ENCODE measurements around the gene TERB1.

The TERB1 gene

GRCh38 chr16:66832661-66833305 is 31.4 kb upstream of the TERB1 start:
- Histone ChIP-seq H3K79me2 (ENCODE audit: control insufficient read depth, insufficient read depth, low read length) (peaks cover 22% of the 10 kb centered on the region), H2BK120ac (ENCODE audit: low read depth, low read length) (no peak overlapping the region), H3K27ac (ENCODE audit: low read depth, low read length) (no peak overlapping the region), H3K56ac (ENCODE audit: low read length) (no peak overlapping the region), H2BK15ac (replicated peaks; ENCODE audit: low read depth) (no peak overlapping the region), H4K5ac (ENCODE audit: low read length) (no peak overlapping the region), H3K9ac (ENCODE audit: low read length) (no peak overlapping the region), H3K4ac (ENCODE audit: low read depth, low read length) (no peak overlapping the region), H3K23ac (ENCODE audit: low read length) (no peak overlapping the region), H3K79me1 (ENCODE audit: low read length) (peaks cover 7% of the 10 kb centered on the region), H2BK5ac (ENCODE audit: low read length) (no peak overlapping the region), H2AK5ac (ENCODE audit: low read length) (no peak overlapping the region), H3K4me3 (ENCODE audit: low read length) (no peak overlapping the region), H3K18ac (ENCODE audit: low read length) (no peak overlapping the region), H4K8ac (ENCODE audit: low read depth, low read length) (no peak overlapping the region), H3K4me1 (ENCODE audit: control insufficient read depth, low read depth, low read length) (peaks cover 4% of the 10 kb centered on the region), H3K27me3 (ENCODE audit: insufficient read depth, low read length, poor library complexity) (no peaks in the 10 kb centered on the region), H3K4me2 (ENCODE audit: low read length) (no peak overlapping the region), H3K36me3 (ENCODE audit: control insufficient read depth, insufficient read depth, low read length) (no peaks in the 10 kb centered on the region)
- WGBS (ENCODE audit: extremely low coverage, insufficient coverage, low lambda C conversion rate): no CpG with 5 or more reads among the region's 7 CpGs
- no peak for DNase-seq

GRCh38 chr16:66832190-66832589 is 30.8 kb upstream of the TERB1 start:
- H2BK15ac ChIP-seq (replicated peaks; ENCODE audit: low read depth): no peak overlapping the region
- H2AK5ac ChIP-seq (ENCODE audit: low read length): no peak overlapping the region
- no peaks in the 10 kb centered on the region for H3K27me3 ChIP-seq (ENCODE audit: insufficient read depth, low read length, poor library complexity)
- WGBS (ENCODE audit: extremely low coverage, insufficient coverage, low lambda C conversion rate): no CpG with 5 or more reads among the region's 3 CpGs
- H3K4me3 ChIP-seq (ENCODE audit: low read length): no peak overlapping the region
- peaks cover 4% of the 10 kb centered on the region for H3K4me1 ChIP-seq (ENCODE audit: control insufficient read depth, low read depth, low read length)
- no peak overlapping the region for H4K8ac ChIP-seq (ENCODE audit: low read depth, low read length)
- no peak overlapping the region for H4K5ac ChIP-seq (ENCODE audit: low read length)
- H2BK120ac ChIP-seq (ENCODE audit: low read depth, low read length): no peak overlapping the region
- peaks cover 9% of the 10 kb centered on the region for H3K79me1 ChIP-seq (ENCODE audit: low read length)
- H3K36me3 ChIP-seq (ENCODE audit: control insufficient read depth, insufficient read depth, low read length): no peaks in the 10 kb centered on the region
- H2BK5ac ChIP-seq (ENCODE audit: low read length): no peak overlapping the region
- DNase-seq: no peak
- H3K27ac ChIP-seq (ENCODE audit: low read depth, low read length): no peak overlapping the region
- no peak overlapping the region for H3K4me2 ChIP-seq (ENCODE audit: low read length)
- no peak overlapping the region for H3K18ac ChIP-seq (ENCODE audit: low read length)
- no peak overlapping the region for H3K56ac ChIP-seq (ENCODE audit: low read length)
- H3K4ac ChIP-seq (ENCODE audit: low read depth, low read length): no peak overlapping the region
- peaks cover 25% of the 10 kb centered on the region for H3K79me2 ChIP-seq (ENCODE audit: control insufficient read depth, insufficient read depth, low read length)
- no peak overlapping the region for H3K9ac ChIP-seq (ENCODE audit: low read length)
- no peak overlapping the region for H3K23ac ChIP-seq (ENCODE audit: low read length)

GRCh38 chr16:66830422-66831404 is 29.3 kb upstream of the TERB1 start, which contains the start of gene NAE1:
Gene NAE1, minus strand, starts transcription at chr16:66830976. Its CDS starts 77 bp downstream, at chr16:66830899.
- peak within 1 kb of the TSS; percentile 28 for H3K4me2 ChIP-seq (ENCODE audit: low read length)
- DNase-seq: peak; percentile 92
- H3K23ac ChIP-seq (ENCODE audit: low read length): peak within 1 kb of the TSS; percentile 37
- peak within 1 kb of the TSS; percentile 28 for H4K8ac ChIP-seq (ENCODE audit: low read depth, low read length)
- H3K56ac ChIP-seq (ENCODE audit: low read length): peak within 1 kb of the TSS; percentile 93
- no CpG with 5 or more reads among the region's 84 CpGs for WGBS (ENCODE audit: extremely low coverage, insufficient coverage, low lambda C conversion rate)
- peaks cover 9% of the 10 kb centered on the region for H3K79me1 ChIP-seq (ENCODE audit: low read length)
- peak within 1 kb of the TSS; percentile 65 for H3K18ac ChIP-seq (ENCODE audit: low read length)
- peak within 1 kb of the TSS; percentile 39 for H3K27ac ChIP-seq (ENCODE audit: low read depth, low read length)
- peak within 1 kb of the TSS; percentile 92 for H3K4me3 ChIP-seq (ENCODE audit: low read length)
- H3K9ac ChIP-seq (ENCODE audit: low read length): peak within 1 kb of the TSS; percentile 96
- H2BK15ac ChIP-seq (replicated peaks; ENCODE audit: low read depth): no peak within 1 kb of the TSS
- H3K36me3 ChIP-seq (ENCODE audit: control insufficient read depth, insufficient read depth, low read length): no peaks in the 10 kb centered on the region
- H3K27me3 ChIP-seq (ENCODE audit: insufficient read depth, low read length, poor library complexity): no peaks in the 10 kb centered on the region
- H3K79me2 ChIP-seq (ENCODE audit: control insufficient read depth, insufficient read depth, low read length): peaks cover 28% of the 10 kb centered on the region
- H2BK120ac ChIP-seq (ENCODE audit: low read depth, low read length): no peak within 1 kb of the TSS
- peak within 1 kb of the TSS; percentile 66 for H3K4ac ChIP-seq (ENCODE audit: low read depth, low read length)
- H2AK5ac ChIP-seq (ENCODE audit: low read length): no peak within 1 kb of the TSS
- no peak within 1 kb of the TSS for H4K5ac ChIP-seq (ENCODE audit: low read length)
- H2BK5ac ChIP-seq (ENCODE audit: low read length): peak within 1 kb of the TSS; percentile 51
- H3K4me1 ChIP-seq (ENCODE audit: control insufficient read depth, low read depth, low read length): peaks cover 4% of the 10 kb centered on the region

GRCh38 chr16:66824006-66824405 is 22.6 kb upstream of the TERB1 start:
- Histone ChIP-seq H2BK5ac (ENCODE audit: low read length) (no peak overlapping the region), H4K8ac (ENCODE audit: low read depth, low read length) (no peak overlapping the region), H3K4me2 (ENCODE audit: low read length) (no peak overlapping the region), H3K18ac (ENCODE audit: low read length) (no peak overlapping the region), H2BK15ac (replicated peaks; ENCODE audit: low read depth) (no peak overlapping the region), H3K27me3 (ENCODE audit: insufficient read depth, low read length, poor library complexity) (no peaks in the 10 kb centered on the region), H3K79me2 (ENCODE audit: control insufficient read depth, insufficient read depth, low read length) (peaks cover 15% of the 10 kb centered on the region), H3K36me3 (ENCODE audit: control insufficient read depth, insufficient read depth, low read length) (peaks cover 8% of the 10 kb centered on the region), H3K27ac (ENCODE audit: low read depth, low read length) (no peak overlapping the region), H3K4me1 (ENCODE audit: control insufficient read depth, low read depth, low read length) (peaks cover 2% of the 10 kb centered on the region), H3K79me1 (ENCODE audit: low read length) (peaks cover 6% of the 10 kb centered on the region), H2BK120ac (ENCODE audit: low read depth, low read length) (no peak overlapping the region), H3K4ac (ENCODE audit: low read depth, low read length) (no peak overlapping the region), H2AK5ac (ENCODE audit: low read length) (no peak overlapping the region), H4K5ac (ENCODE audit: low read length) (no peak overlapping the region), H3K56ac (ENCODE audit: low read length) (no peak overlapping the region), H3K4me3 (ENCODE audit: low read length) (no peak overlapping the region), H3K23ac (ENCODE audit: low read length) (no peak overlapping the region), H3K9ac (ENCODE audit: low read length) (no peak overlapping the region)
- DNase-seq: no peak
- WGBS (ENCODE audit: extremely low coverage, insufficient coverage, low lambda C conversion rate): no CpG with 5 or more reads among the region's 4 CpGs

GRCh38 chr16:66814734-66815133 is 13.3 kb upstream of the TERB1 start:
- Histone ChIP-seq H3K79me1 (ENCODE audit: low read length) (no peaks in the 10 kb centered on the region), H2BK15ac (replicated peaks; ENCODE audit: low read depth) (no peak overlapping the region), H3K4me2 (ENCODE audit: low read length) (no peak overlapping the region), H3K36me3 (ENCODE audit: control insufficient read depth, insufficient read depth, low read length) (peaks cover 11% of the 10 kb centered on the region), H3K56ac (ENCODE audit: low read length) (no peak overlapping the region), H3K23ac (ENCODE audit: low read length) (no peak overlapping the region), H3K9ac (ENCODE audit: low read length) (no peak overlapping the region), H4K5ac (ENCODE audit: low read length) (no peak overlapping the region), H3K27ac (ENCODE audit: low read depth, low read length) (no peak overlapping the region), H4K8ac (ENCODE audit: low read depth, low read length) (no peak overlapping the region), H3K18ac (ENCODE audit: low read length) (no peak overlapping the region), H2BK5ac (ENCODE audit: low read length) (no peak overlapping the region), H3K4me3 (ENCODE audit: low read length) (no peak overlapping the region), H2BK120ac (ENCODE audit: low read depth, low read length) (no peak overlapping the region), H3K4me1 (ENCODE audit: control insufficient read depth, low read depth, low read length) (no peaks in the 10 kb centered on the region), H2AK5ac (ENCODE audit: low read length) (no peak overlapping the region), H3K27me3 (ENCODE audit: insufficient read depth, low read length, poor library complexity) (no peaks in the 10 kb centered on the region), H3K79me2 (ENCODE audit: control insufficient read depth, insufficient read depth, low read length) (no peaks in the 10 kb centered on the region), H3K4ac (ENCODE audit: low read depth, low read length) (no peak overlapping the region)
- no peak for DNase-seq
- no CpG with 5 or more reads among the region's 2 CpGs for WGBS (ENCODE audit: extremely low coverage, insufficient coverage, low lambda C conversion rate)
